Ishikawa (cell line): ENCODE results near the gene SOX6.

ENCODE experiments used
- CEBPB ChIP-seq: IDR thresholded peaks from 2 replicates; pipeline ENCODE4 v1.6.1; 2012
- EGR1 ChIP-seq: IDR thresholded peaks from 2 replicates; pipeline ENCODE4 v1.6.1; 2012
- EP300 ChIP-seq: IDR thresholded peaks from 2 replicates; pipeline ENCODE4 v1.6.1; 2012; ENCODE audit warnings: borderline replicate concordance
- MAX ChIP-seq: IDR thresholded peaks from 2 replicates; pipeline ENCODE4 v1.6.1; 2012
- NFIC ChIP-seq: IDR thresholded peaks from 2 replicates; pipeline ENCODE4 v1.6.1; 2012
- REST ChIP-seq: IDR thresholded peaks from 2 replicates; pipeline ENCODE4 v1.6.1; 2012; ENCODE audit warnings: low read depth, mild to moderate bottlenecking
- TAF1 ChIP-seq: IDR thresholded peaks from 2 replicates; pipeline ENCODE4 v1.6.1; 2012; ENCODE audit warnings: low read depth, mild to moderate bottlenecking
- USF1 ChIP-seq: IDR thresholded peaks from 2 replicates; pipeline ENCODE4 v1.6.1; 2012

GRCh38 chr11:16120008-16120407 is 236.3 kb downstream of the SOX6 start:
- TF ChIP-seq EGR1 (no peak), REST (no peak), MAX (no peak), CEBPB (no peak), EP300 (no peak), NFIC (no peak), TAF1 (no peak), USF1 (no peak)
